H1 (cell line): ENCODE data around the gene SORCS3. TPM values are rescaled to one million over a fixed set of nuclear protein-coding genes. Genes with fewer than 3 reads are reported as not detected.

ENCODE experiments used
- RBBP5 ChIP-seq: IDR thresholded peaks from 2 replicates; pipeline ENCODE4 v1.7.1; 2012; ENCODE audit warnings: low read depth, mild to moderate bottlenecking, inconsistent platforms, low read length, moderate library complexity, borderline replicate concordance
- SAP30 ChIP-seq: fragments of 300-600 bp; sonication (generic); IDR thresholded peaks from 2 replicates; pipeline ENCODE4 v1.7.1; 2012; ENCODE audit warnings: low read length, moderate library complexity, mild to moderate bottlenecking, inconsistent platforms; ENCODE audit not compliant: insufficient read depth, insufficient replicate concordance
- polyA plus RNA-seq, 7 experiments: library from polyadenylated mRNA; depleted of rRNA in 3 of 7; stranded (reverse) in 5 of 7; unstranded in 2 of 7; fragments of >200 nt in 5 of 7; fragments of 200-250 nt in 2 of 7; gene quantifications; 1 replicate in 5 of 7; 2 replicates in 1 of 7; 4 replicates in 1 of 7; pipeline versions ENCODE4 v1.2.1 to v1.2.3, GENCODE V29; 2011 to 2013; ENCODE audit warnings: missing spikeins in 2 of 7, mixed read lengths in 2 of 7
- total RNA-seq: library from RNA; stranded (reverse); fragmentation: NEBNext Ultra II Directional; extraction: Animal tissue kit (Norgen Biotek cat#: 25700); gene quantifications from 2 replicates; pipeline ENCODE4 v1.2.1, GENCODE V29; 2021

Gene SORCS3
- total and polyA plus RNA-seq, 2 of the 8 experiments (the other 6 are each of a cell fraction or from before 2014, with no cell fraction given): 0.26 to 0.88 TPM

DNA sequence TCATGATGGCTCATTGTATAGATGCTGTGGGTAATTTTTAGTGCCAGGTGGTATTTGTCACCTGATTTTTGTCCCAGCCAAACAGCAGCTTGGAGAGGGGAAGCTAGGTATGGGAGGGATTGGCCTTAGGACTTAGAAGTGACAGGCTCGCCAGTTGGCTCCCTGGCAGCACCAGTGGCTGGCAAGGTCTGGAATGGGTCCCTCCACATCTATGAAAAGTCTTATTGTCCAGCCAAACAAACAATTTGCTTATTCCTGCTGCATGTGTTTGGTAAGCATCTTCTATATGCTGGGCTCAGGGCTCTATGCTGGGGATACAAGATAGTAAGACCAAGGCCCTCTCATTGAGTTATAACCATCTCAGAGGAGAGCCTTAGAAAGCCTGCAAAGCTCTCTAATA, 42.5 kb downstream of the SORCS3 start (continued):
- TF ChIP-seq SAP30 (no peak), RBBP5 (no peak)
- TF ChIP-seq, all 59 proteins: peak for 0
